ENCODE data around the gene SCO1.

The SCO1 gene

GRCh38 chr17:10657148-10657547 is 40.2 kb downstream of the SCO1 start, which contains the start of gene MYH3:
TSS of gene MYH3 (minus strand) at chr17:10657309. CDS start at chr17:10655064, 2,245 bp downstream.
- peaks cover 4% of the 10 kb centered on the region for H3K27me3 Mint-ChIP-seq

GRCh38 chr17:10653987-10654386 is 43.3 kb downstream of the SCO1 start:
- CTCF ChIA-PET: interaction anchor here (0.8 to 2.1 kb wide), 4 partner anchors 8 to 36 kb away, joined by 3 to 8 read pairs (median 5); no protein-coding TSS in a partner anchor
- Mint-ChIP-seq H3K27ac (no peak overlapping the region), H3K27me3 (peaks cover 4% of the 10 kb centered on the region), H3K36me3 (no peaks in the 10 kb centered on the region), H3K9me3 (no peaks in the 10 kb centered on the region), H3K4me1 (peaks cover 12% of the 10 kb centered on the region), H3K4me3 (no peak overlapping the region)
- no peak for DNase-seq

More at GRCh38 chr17:10657148-10657547, 40.2 kb downstream of the SCO1 start, which contains the start of gene MYH3:
- H3K27ac Mint-ChIP-seq: no peak within 1 kb of the TSS
- H3K4me1 Mint-ChIP-seq: peaks cover 12% of the 10 kb centered on the region
- no peaks in the 10 kb centered on the region for H3K36me3 Mint-ChIP-seq
- no peaks in the 10 kb centered on the region for H3K9me3 Mint-ChIP-seq
- CTCF ChIA-PET: interaction anchor here (0.7 to 1.0 kb wide), 3 partner anchors 10 to 329 kb away, joined by 3 to 6 read pairs (median 4); no protein-coding TSS in a partner anchor
- no peak within 1 kb of the TSS for H3K4me3 Mint-ChIP-seq
- DNase-seq: no peak

GRCh38 chr17:10652984-10653659 is 44.2 kb downstream of the SCO1 start:
- peaks cover 12% of the 10 kb centered on the region for H3K4me1 Mint-ChIP-seq
- H3K27me3 Mint-ChIP-seq: peaks cover 4% of the 10 kb centered on the region
- H3K27ac Mint-ChIP-seq: no peak overlapping the region
- DNase-seq: no peak
- CTCF ChIA-PET: interaction anchor here (1.4 kb wide), 1 partner anchor 21 kb away, joined by 5 read pairs; no protein-coding TSS in a partner anchor
- no peaks in the 10 kb centered on the region for H3K36me3 Mint-ChIP-seq
- no peaks in the 10 kb centered on the region for H3K9me3 Mint-ChIP-seq
- no peak overlapping the region for H3K4me3 Mint-ChIP-seq

- H3K4me1 Mint-ChIP-seq: peaks cover 12% of the 10 kb centered on the region
- CTCF ChIA-PET: no interaction called here
- DNase-seq: no peak
- no peaks in the 10 kb centered on the region for H3K9me3 Mint-ChIP-seq
- peaks cover 4% of the 10 kb centered on the region for H3K27me3 Mint-ChIP-seq
- no peak overlapping the region for H3K27ac Mint-ChIP-seq
- no peaks in the 10 kb centered on the region for H3K36me3 Mint-ChIP-seq
- no peak overlapping the region for H3K4me3 Mint-ChIP-seq
Observed at GRCh38 chr17:10651927-10652326, 45.4 kb downstream of the SCO1 start.

GRCh38 chr17:10649602-10650001 is 47.7 kb downstream of the SCO1 start:
- Mint-ChIP-seq H3K4me3 (no peak overlapping the region), H3K9me3 (no peaks in the 10 kb centered on the region), H3K27ac (no peak overlapping the region), H3K27me3 (peaks cover 4% of the 10 kb centered on the region), H3K4me1 (peaks cover 12% of the 10 kb centered on the region), H3K36me3 (no peaks in the 10 kb centered on the region)
- CTCF ChIA-PET: no interaction called here
- no peak for DNase-seq

- Mint-ChIP-seq H3K27me3 (peaks cover 2% of the 10 kb centered on the region), H3K9me3 (no peaks in the 10 kb centered on the region), H3K4me3 (no peak overlapping the region), H3K4me1 (peaks cover 9% of the 10 kb centered on the region), H3K36me3 (peaks cover 1% of the 10 kb centered on the region), H3K27ac (no peak overlapping the region)
- CTCF ChIA-PET: no interaction called here
- DNase-seq: no peak
Observed at GRCh38 chr17:10648956-10649355, 48.4 kb downstream of the SCO1 start.

- Mint-ChIP-seq H3K9me3 (no peaks in the 10 kb centered on the region), H3K36me3 (peaks cover 1% of the 10 kb centered on the region), H3K27ac (no peak overlapping the region), H3K4me1 (peaks cover 4% of the 10 kb centered on the region), H3K4me3 (no peak overlapping the region), H3K27me3 (no peaks in the 10 kb centered on the region)
- CTCF ChIA-PET: no interaction called here
- no peak for DNase-seq
Observed at GRCh38 chr17:10648381-10648780, 49.0 kb downstream of the SCO1 start.

- CTCF ChIA-PET: interaction anchor here (0.7 to 2.8 kb wide), 23 partner anchors 8 to 799 kb away, joined by 3 to 30 read pairs (median 6); partner anchors contain the start of gene MYH3
- no peak overlapping the region for H3K27ac Mint-ChIP-seq
Observed at GRCh38 chr17:10646392-10646990, 50.8 kb downstream of the SCO1 start.

GRCh38 chr17:10640475-10640874 is 56.9 kb downstream of the SCO1 start:
- Mint-ChIP-seq H3K4me3 (no peak overlapping the region), H3K27me3 (no peaks in the 10 kb centered on the region), H3K9me3 (no peaks in the 10 kb centered on the region), H3K36me3 (peaks cover 10% of the 10 kb centered on the region), H3K27ac (no peak overlapping the region), H3K4me1 (peaks cover 3% of the 10 kb centered on the region)
- DNase-seq: no peak
- CTCF ChIA-PET: interaction anchor here (0.9 to 2.9 kb wide), 5 partner anchors 13 to 44 kb away, joined by 3 to 7 read pairs (median 4); no protein-coding TSS in a partner anchor

More at GRCh38 chr17:10646392-10646990, 50.8 kb downstream of the SCO1 start:
- no peaks in the 10 kb centered on the region for H3K27me3 Mint-ChIP-seq
- peaks cover 1% of the 10 kb centered on the region for H3K36me3 Mint-ChIP-seq
- peak; percentile 82 for DNase-seq
- H3K4me1 Mint-ChIP-seq: no peaks in the 10 kb centered on the region
- no peaks in the 10 kb centered on the region for H3K9me3 Mint-ChIP-seq
- no peak overlapping the region for H3K4me3 Mint-ChIP-seq

- no peak overlapping the region for H3K4me3 Mint-ChIP-seq
- H3K36me3 Mint-ChIP-seq: peaks cover 9% of the 10 kb centered on the region
- CTCF ChIA-PET: interaction anchor here (1.1 to 1.3 kb wide), 2 partner anchors 8 to 9 kb away, joined by 4 to 8 read pairs; no protein-coding TSS in a partner anchor
- H3K27me3 Mint-ChIP-seq: no peaks in the 10 kb centered on the region
- H3K4me1 Mint-ChIP-seq: peaks cover 3% of the 10 kb centered on the region
- H3K9me3 Mint-ChIP-seq: no peaks in the 10 kb centered on the region
- H3K27ac Mint-ChIP-seq: no peak overlapping the region
- no peak for DNase-seq
Observed at GRCh38 chr17:10638151-10638550, 59.2 kb downstream of the SCO1 start.

- H3K9me3 Mint-ChIP-seq: no peaks in the 10 kb centered on the region
- peaks cover 3% of the 10 kb centered on the region for H3K4me1 Mint-ChIP-seq
- DNase-seq: no peak
- CTCF ChIA-PET: interaction anchor here (1.2 to 12.2 kb wide), 2 partner anchors 9 to 16 kb away, joined by 5 to 122 read pairs; no protein-coding TSS in a partner anchor
- no peaks in the 10 kb centered on the region for H3K27me3 Mint-ChIP-seq
- peaks cover 9% of the 10 kb centered on the region for H3K36me3 Mint-ChIP-seq
- H3K27ac Mint-ChIP-seq: no peak overlapping the region
- no peak overlapping the region for H3K4me3 Mint-ChIP-seq
Observed at GRCh38 chr17:10635290-10635689, 62.0 kb downstream of the SCO1 start.

GRCh38 chr17:10633738-10634379 is 63.5 kb downstream of the SCO1 start:
- DNase-seq: no peak
- peaks cover 3% of the 10 kb centered on the region for H3K4me1 Mint-ChIP-seq
- no peak overlapping the region for H3K27ac Mint-ChIP-seq
- H3K4me3 Mint-ChIP-seq: no peak overlapping the region
- H3K27me3 Mint-ChIP-seq: no peaks in the 10 kb centered on the region
- no peaks in the 10 kb centered on the region for H3K9me3 Mint-ChIP-seq
- H3K36me3 Mint-ChIP-seq: peaks cover 8% of the 10 kb centered on the region
- CTCF ChIA-PET: interaction anchor here (0.6 to 12.2 kb wide), 2 partner anchors 12 to 15 kb away, joined by 3 to 122 read pairs; no protein-coding TSS in a partner anchor

GRCh38 chr17:10631701-10632100 is 65.6 kb downstream of the SCO1 start:
- no peaks in the 10 kb centered on the region for H3K9me3 Mint-ChIP-seq
- no peaks in the 10 kb centered on the region for H3K27me3 Mint-ChIP-seq
- H3K4me1 Mint-ChIP-seq: peaks cover 3% of the 10 kb centered on the region
- no peak for DNase-seq
- H3K27ac Mint-ChIP-seq: no peak overlapping the region
- no peak overlapping the region for H3K4me3 Mint-ChIP-seq
- CTCF ChIA-PET: interaction anchor here (0.7 to 12.2 kb wide), 14 partner anchors 8 to 513 kb away, joined by 3 to 122 read pairs (median 4); no protein-coding TSS in a partner anchor
- peaks cover 3% of the 10 kb centered on the region for H3K36me3 Mint-ChIP-seq

Measured in activated naive CD4-positive, alpha-beta T cell treated with anti-CD3 and anti-CD28 coated beads, Interleukin-2, amount 10 ng/mL, durations not matched to agents 7 days and 5 days (primary cell).